ENCODE results near the gene GSX1. TPM values are rescaled to one million over a fixed set of nuclear protein-coding genes. Genes with fewer than 3 reads are reported as not detected.

The GSX1 gene
- total and polyA plus RNA-seq, 2 donors (not counting 3 experiments of a cell fraction or from before 2014, with no cell fraction given) = not detected

DNA sequence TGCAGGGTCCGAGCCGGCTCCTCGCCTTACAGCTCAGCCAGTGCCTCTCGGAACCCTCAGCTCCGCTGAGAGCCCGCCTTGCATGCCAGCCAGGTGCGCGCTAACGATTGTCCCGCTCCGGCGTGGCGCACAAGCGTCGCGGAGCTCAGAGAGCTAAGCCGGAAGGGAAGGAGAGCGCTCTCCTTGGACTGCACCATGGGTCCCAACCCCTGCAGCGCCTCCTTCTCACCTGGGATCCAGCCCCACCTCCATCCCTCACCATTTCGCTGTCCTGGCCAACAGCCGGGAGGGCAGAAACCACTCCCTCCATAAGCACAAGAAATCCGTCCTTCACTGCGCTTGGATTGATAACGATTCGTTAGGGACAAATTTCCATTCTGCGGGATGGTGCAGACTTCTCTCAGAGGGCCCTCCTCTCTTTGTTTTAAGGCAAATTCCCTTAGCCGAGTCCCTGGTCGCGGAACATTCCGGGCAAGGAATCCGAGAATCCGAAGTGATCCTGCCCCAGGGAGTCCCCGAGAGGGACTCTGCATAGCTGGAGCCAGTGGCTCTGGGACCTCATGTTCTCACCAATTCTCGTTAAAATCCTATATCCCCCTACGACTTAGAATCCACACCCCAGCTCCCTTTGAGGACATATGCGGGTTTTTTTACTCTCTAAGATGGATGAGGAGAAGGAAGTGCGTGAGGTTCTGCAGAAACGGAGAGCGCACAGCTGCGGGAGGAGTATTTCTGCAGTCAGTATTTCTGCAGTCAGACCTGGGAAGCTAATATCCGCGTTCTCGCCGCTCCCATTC, 2.8 kb downstream of the GSX1 start:
- intact Hi-C loops (cut with micrococcal nuclease) (loop anchor here (10.0 kb wide), 1 partner anchor 170 kb away; the partner anchor contains the start of genes LNX2 and POLR1D), dilution Hi-C loops (cut with MboI; ENCODE audit: extremely low pct_ligation_motif_present, low sequenced_read_pairs) (no loop called here)
- ChIA-PET POLR2A (no interaction called here), CTCF (interaction anchor here (1.2 kb wide), 1 partner anchor 31 kb away, joined by 7 read pairs; no protein-coding TSS in a partner anchor)
- no peak overlapping the region for H3K4me2 ChIP-seq (ENCODE audit: insufficient read depth, low read length)
- TF ChIP-seq POLR2AphosphoS5 (IDR thresholded peaks at IDR 0.05; ENCODE audit: insufficient read depth, low read depth, low read length) (no peak), GATA2 (IDR thresholded peaks at IDR 0.05; ENCODE audit: insufficient read depth, insufficient read length, low read depth, low read length) (no peak), EZH2 (IDR thresholded peaks at IDR 0.05; ENCODE audit: borderline replicate concordance, low read depth, low read length, severe bottlenecking) (no peak), MAX (IDR thresholded peaks at IDR 0.05; ENCODE audit: insufficient read depth, insufficient read length) (no peak), CTCF (IDR thresholded peaks at IDR 0.05; ENCODE audit: extremely low read depth in 1 of 2, insufficient read depth in 1 of 2, low read depth in 1 of 2, low read length in 2 of 2) (no peak)
- no peaks in the 10 kb centered on the region for H4K20me1 ChIP-seq (replicated peaks; ENCODE audit: control insufficient read depth, extremely low read depth, insufficient read depth, low read length)
- no peaks in the 10 kb centered on the region for H3K9me1 ChIP-seq (replicated peaks; ENCODE audit: control insufficient read depth, extremely low read depth, insufficient read depth, low read length)
- DNase-seq (ENCODE audit: low read depth, low spot score) (no peak), FAIRE-seq (no peak)
- no peak overlapping the region for H3K4me3 ChIP-seq (replicated peaks in 1 of 3; ENCODE audit: insufficient read depth in 1 of 3, low read depth in 1 of 3, low read length in 3 of 3)
- H3K79me2 ChIP-seq (ENCODE audit: control insufficient read depth, insufficient read depth, low read length) = no peaks in the 10 kb centered on the region
- no peaks in the 10 kb centered on the region for H3K36me3 ChIP-seq (ENCODE audit: control insufficient read depth in 2 of 2, extremely low read depth in 1 of 2, insufficient read depth in 2 of 2, low read length in 2 of 2)
- H3K27ac ChIP-seq (ENCODE audit: insufficient read depth, low read depth, low read length) = no peak overlapping the region
- H2AFZ ChIP-seq (ENCODE audit: low read depth, low read length) = no peak overlapping the region
- no peaks in the 10 kb centered on the region for H3K9me3 ChIP-seq (replicated peaks; ENCODE audit: control insufficient read depth, insufficient read depth, low read length)
- no peak overlapping the region for H3K9ac ChIP-seq (replicated peaks; ENCODE audit: extremely low read depth, insufficient read depth, low read length)
- BruUV-seq (replicated peaks) = no TSS peak
- peaks cover 79 to 91% of the 10 kb centered on the region in 2 experiments for H3K27me3 ChIP-seq (ENCODE audit: control insufficient read depth in 2 of 2, insufficient read depth in 2 of 2, low read length in 2 of 2)
- no peaks in the 10 kb centered on the region for H3K4me1 ChIP-seq (ENCODE audit: control insufficient read depth, extremely low read depth, insufficient read depth, low read length)

All from endothelial cell of umbilical vein (primary cell).